Retinal pigment epithelial cell (primary cell): ENCODE measurements around the gene PZP.
A peak's percentile ranks its signal among the peaks of the same experiment; 100 is the strongest.

ENCODE experiments used
- DNase-seq: peaks from one replicate; pipeline ENCODE4 v3.0.0-alpha.2; 2010; ENCODE audit warnings: low read depth
- H3K4me3 ChIP-seq: 2 replicates; pipeline ENCODE4 v1.5.1; 2011; ENCODE audit warnings: mild to moderate bottlenecking, low read length, control low read depth, moderate library complexity
- TF ChIP-seq, protein P1 (sequence below): conservative IDR thresholded peaks from 2 replicates; pipeline ENCODE4 v1.5.1; 2011; ENCODE audit warnings: low read depth, low read length, control low read depth, inconsistent platforms

PZP gene

DNA sequence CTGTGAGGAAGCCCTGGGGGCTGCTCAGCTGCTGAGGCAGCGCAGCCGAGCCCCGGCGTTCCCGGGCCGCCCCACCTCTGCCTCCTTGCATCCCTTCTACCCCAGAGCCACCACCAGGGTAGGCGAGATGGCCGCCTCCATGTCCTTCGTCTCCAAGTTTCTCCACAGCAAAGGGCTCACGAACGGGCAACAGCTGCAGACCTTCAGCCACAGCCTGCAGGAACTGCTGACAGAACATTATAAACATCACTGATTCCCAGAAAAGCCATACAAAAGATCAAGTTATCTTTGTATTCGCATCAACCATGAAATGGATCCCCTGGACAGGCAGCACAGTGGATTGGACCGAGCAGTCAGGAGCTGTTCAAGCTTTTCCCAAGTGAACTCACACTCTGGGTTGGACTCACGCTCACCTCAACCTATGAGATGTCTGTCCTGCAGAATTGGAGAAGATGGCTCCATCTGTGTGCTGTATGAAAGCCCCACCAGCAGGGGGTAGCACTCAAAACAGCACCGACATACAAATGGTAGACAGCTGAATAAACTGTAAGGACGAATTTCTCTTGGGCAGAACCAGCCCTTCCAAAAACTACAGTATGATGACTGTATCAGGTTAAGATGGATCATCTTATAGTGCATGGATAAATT is 73.1 kb downstream of the PZP start:
- DNase-seq = no peak
- H3K4me3 ChIP-seq = no peak overlapping the region
- TF ChIP-seq, protein P1, sequence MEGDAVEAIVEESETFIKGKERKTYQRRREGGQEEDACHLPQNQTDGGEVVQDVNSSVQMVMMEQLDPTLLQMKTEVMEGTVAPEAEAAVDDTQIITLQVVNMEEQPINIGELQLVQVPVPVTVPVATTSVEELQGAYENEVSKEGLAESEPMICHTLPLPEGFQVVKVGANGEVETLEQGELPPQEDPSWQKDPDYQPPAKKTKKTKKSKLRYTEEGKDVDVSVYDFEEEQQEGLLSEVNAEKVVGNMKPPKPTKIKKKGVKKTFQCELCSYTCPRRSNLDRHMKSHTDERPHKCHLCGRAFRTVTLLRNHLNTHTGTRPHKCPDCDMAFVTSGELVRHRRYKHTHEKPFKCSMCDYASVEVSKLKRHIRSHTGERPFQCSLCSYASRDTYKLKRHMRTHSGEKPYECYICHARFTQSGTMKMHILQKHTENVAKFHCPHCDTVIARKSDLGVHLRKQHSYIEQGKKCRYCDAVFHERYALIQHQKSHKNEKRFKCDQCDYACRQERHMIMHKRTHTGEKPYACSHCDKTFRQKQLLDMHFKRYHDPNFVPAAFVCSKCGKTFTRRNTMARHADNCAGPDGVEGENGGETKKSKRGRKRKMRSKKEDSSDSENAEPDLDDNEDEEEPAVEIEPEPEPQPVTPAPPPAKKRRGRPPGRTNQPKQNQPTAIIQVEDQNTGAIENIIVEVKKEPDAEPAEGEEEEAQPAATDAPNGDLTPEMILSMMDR = peak; percentile 30

- no peak overlapping the region for H3K4me3 ChIP-seq
- TF ChIP-seq, protein P1 = no peak
- DNase-seq = peak; percentile 19
These were observed 74.8 kb downstream of the PZP start for GRCh38 chr12:9133216-9133916.

DNA sequence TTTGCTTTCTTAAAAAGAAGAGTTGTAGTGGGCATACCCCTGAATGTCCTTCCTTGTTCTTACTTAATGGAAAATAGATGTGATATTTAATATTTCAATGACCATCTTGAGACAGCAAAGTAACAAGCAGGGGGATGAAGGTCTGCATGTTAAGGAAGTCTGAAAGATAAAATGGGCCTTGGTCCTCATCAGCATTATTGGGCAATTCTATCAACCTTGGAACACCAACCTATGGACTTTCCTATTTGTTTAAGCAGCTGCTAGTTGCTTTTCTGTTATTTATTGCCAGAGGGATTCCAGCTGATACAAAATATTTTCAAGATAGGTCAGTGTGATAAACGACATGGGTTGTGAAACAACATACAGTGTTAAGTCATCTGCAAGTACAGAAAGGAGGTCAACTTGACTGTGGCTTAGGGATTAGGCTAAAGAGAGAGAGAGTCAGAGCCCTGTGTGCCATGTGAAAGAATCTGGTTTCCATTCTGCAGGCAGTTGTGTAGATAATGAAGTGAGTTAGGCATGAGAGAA is 76.1 kb downstream of the PZP start:
- no peak overlapping the region for H3K4me3 ChIP-seq
- TF ChIP-seq, protein P1 = no peak
- peak; percentile 6 for DNase-seq

DNA sequence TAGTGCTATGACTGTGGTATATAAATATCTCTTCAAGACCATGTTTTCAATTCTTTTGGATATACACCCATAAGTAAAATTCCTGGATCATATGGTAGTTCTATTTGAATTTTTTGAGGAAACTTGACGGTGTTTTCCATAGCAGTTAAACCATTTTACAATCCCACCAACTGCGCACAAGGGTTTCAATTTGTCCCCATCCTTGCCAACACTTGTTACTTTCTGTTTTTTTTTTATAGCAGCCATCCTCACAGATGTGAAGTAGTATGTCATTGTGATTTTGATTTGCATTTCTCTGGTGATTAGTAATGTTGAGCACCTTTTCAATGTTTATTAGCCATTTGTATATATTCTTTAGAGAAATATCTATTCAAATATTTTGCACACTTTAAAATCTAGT is 78.0 kb downstream of the PZP start:
- H3K4me3 ChIP-seq = no peak overlapping the region
- TF ChIP-seq, protein P1 = no peak
- DNase-seq = no peak

GRCh38 chr12:9127936-9128663 is 80.1 kb downstream of the PZP start:
- H3K4me3 ChIP-seq = no peak overlapping the region
- DNase-seq = no peak
- TF ChIP-seq, protein P1 = no peak

DNA sequence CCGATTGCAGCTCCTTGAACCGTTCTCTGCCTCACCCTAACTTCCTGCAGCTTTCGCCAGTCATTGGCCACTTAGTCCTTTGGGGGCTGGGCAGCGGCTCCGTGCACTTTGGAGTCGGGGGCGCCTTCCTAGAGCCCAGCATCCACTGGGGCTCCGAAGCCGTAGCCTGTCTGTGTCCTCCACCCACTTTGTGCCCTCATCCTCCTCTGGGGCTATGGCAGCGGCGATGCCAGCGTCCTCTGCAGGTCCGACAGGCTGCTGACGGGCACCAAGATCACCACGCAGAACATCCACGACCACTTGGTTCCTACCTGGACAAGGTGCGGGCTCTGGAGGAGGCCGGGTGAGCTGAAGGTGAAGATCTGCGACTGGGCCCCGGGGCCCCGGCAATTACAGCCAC is 80.7 kb downstream of the PZP start:
- DNase-seq = no peak
- TF ChIP-seq, protein P1 = no peak
- H3K4me3 ChIP-seq = no peak overlapping the region
